AG04450 (cell line): ENCODE data around the gene GCDH. TPM values are rescaled to one million over a fixed set of nuclear protein-coding genes. Genes with fewer than 3 reads are reported as not detected.
A peak's percentile ranks its signal among the peaks of the same experiment; 100 is the strongest.
"Not testable (repeated sequence)": the region's sequence is repeated elsewhere in the genome, so short reads cannot be mapped to it uniquely, and the experiment has no call there.

Experiments used
- CTCF ChIA-PET: fragments of 300-600, 350-600 bp; formaldehyde crosslinking; extraction: SDS; loops from one replicate; lab custom pipeline; 2022; ENCODE audit warnings: antibody characterized with exemption, inconsistent platforms; lab: Charles Lee
- POLR2A ChIA-PET: fragments of 350-600 bp; formaldehyde crosslinking; extraction: SDS; loops from one replicate; lab custom pipeline; 2021; ENCODE audit warnings: antibody characterized with exemption, inconsistent platforms; lab: Yijun Ruan, JAX
- DNase-seq: peaks from one replicate; pipeline ENCODE4 v3.0.0-alpha.2; 2011; ENCODE audit warnings: low read depth, low spot score
- H3K27ac ChIP-seq: one replicate; pipeline ENCODE4 v1.5.1; 2012; ENCODE audit warnings: low read depth, low read length, control low read depth
- H3K27me3 ChIP-seq: one replicate; pipeline ENCODE4 v1.6.0; 2012; ENCODE audit warnings: low read length; ENCODE audit not compliant: control insufficient read depth, insufficient read depth
- H3K4me3 ChIP-seq: 2 replicates; pipeline ENCODE4 v1.5.1; 2011; ENCODE audit warnings: mild to moderate bottlenecking, low read depth, low read length, control low read depth
- H3K9me3 ChIP-seq: 2 replicates; pipeline ENCODE4 v1.5.1; 2012; ENCODE audit warnings: low read length; ENCODE audit not compliant: control insufficient read depth, insufficient read depth
- CTCF ChIP-seq: IDR thresholded peaks from 2 replicates; pipeline ENCODE4 v1.5.1; 2011; ENCODE audit warnings: low read depth, low read length, control low read depth, inconsistent platforms
- polyA minus RNA-seq: library from RNA; depleted of rRNA, polyadenylated mRNA; stranded (reverse); fragments of >200 nt; gene quantifications from 2 replicates; pipeline ENCODE4 v1.2.3, GENCODE V29; 2011; rRNA and poly(A)+ RNA removed
- polyA plus RNA-seq: library from polyadenylated mRNA; depleted of rRNA; stranded (reverse); fragments of >200 nt; gene quantifications from 2 replicates; pipeline ENCODE4 v1.2.3, GENCODE V29; 2011; rRNA removed

GCDH gene
- polyA plus RNA-seq, result 11.4 and 14.0 TPM in 2 replicates
- 8.3 and 12.7 TPM in 2 replicates for polyA minus RNA-seq

- TF ChIP-seq CTCF, result no peak
- ChIA-PET POLR2A (interaction anchor here (0.5 to 1.5 kb wide), 9 partner anchors 8 to 128 kb away, joined by 3 to 8 read pairs (median 4); partner anchors contain the start of genes DNASE2, FARSA and JUNB), CTCF (interaction anchor here (0.5 to 1.5 kb wide), 5 partner anchors 10 to 125 kb away, joined by 3 to 8 read pairs (median 4); partner anchors contain the start of gene DNASE2)
- peak; percentile 94 for DNase-seq
- Histone ChIP-seq H3K9me3 (no peaks in the 10 kb centered on the region; the same call in 1 of the 2 replicates), H3K27me3 (peaks cover 11% of the 10 kb centered on the region), H3K27ac (peak within 1 kb of the TSS; percentile 21), H3K4me3 (peak within 1 kb of the TSS; percentile 91)
These were observed at the start of gene GCDH for GRCh38 chr19:12890787-12891552. GCDH (plus strand) TSS chr19:12891160; CDS start chr19:12891305, 145 bp downstream.

GRCh38 chr19:12842511-12842910 is 48.4 kb upstream of the GCDH start:
- no peak overlapping the region for H3K27ac ChIP-seq
- H3K27me3 ChIP-seq, result peaks cover 50% of the 10 kb centered on the region
- DNase-seq, result no peak
- ChIA-PET POLR2A (no interaction called here), CTCF (no interaction called here)
- no peak for TF ChIP-seq CTCF
- H3K9me3 ChIP-seq, result peaks cover 5% of the 10 kb centered on the region; the same call in 1 of the 2 replicates
- H3K4me3 ChIP-seq, result no peak overlapping the region

- TF ChIP-seq CTCF, result no peak
- Histone ChIP-seq H3K9me3 (peaks cover 5% of the 10 kb centered on the region; the same call in 1 of the 2 replicates), H3K27me3 (peaks cover 44% of the 10 kb centered on the region), H3K27ac (no peak overlapping the region), H3K4me3 (no peak overlapping the region)
- CTCF ChIA-PET, result no interaction called here
- POLR2A ChIA-PET, result no interaction called here
- DNase-seq, result no peak
These were observed 47.6 kb upstream of the GCDH start for GRCh38 chr19:12843328-12843727.

GRCh38 chr19:12843999-12844732 is 46.8 kb upstream of the GCDH start:
- Histone ChIP-seq H3K4me3 (no peak overlapping the region), H3K9me3 (peaks cover 5% of the 10 kb centered on the region; the same call in 1 of the 2 replicates), H3K27ac (no peak overlapping the region), H3K27me3 (peaks cover 35% of the 10 kb centered on the region)
- no peak for DNase-seq
- ChIA-PET CTCF (interaction anchor here (9.9 kb wide), 1 partner anchor 81 kb away, joined by 247 read pairs; no protein-coding TSS in a partner anchor), POLR2A (no interaction called here)
- TF ChIP-seq CTCF, result no peak

- DNase-seq, H3K9me3 ChIP-seq, H3K4me3 ChIP-seq, H3K27ac ChIP-seq: not testable (repeated sequence)
- CTCF ChIA-PET, result interaction anchor here (0.6 to 9.9 kb wide), 23 partner anchors 9 to 171 kb away, joined by 3 to 247 read pairs (median 5); partner anchors contain the start of genes CALR, RNASEH2A, RTBDN and TNPO2
- POLR2A ChIA-PET, result interaction anchor here (1.1 to 1.5 kb wide), 2 partner anchors 55 to 124 kb away, joined by 3 read pairs; partner anchors contain the start of gene JUNB
- peaks cover 16% of the 10 kb centered on the region for H3K27me3 ChIP-seq
These were observed 44.3 kb upstream of the GCDH start for GRCh38 chr19:12846613-12847012.
